ENCODE measurements around the gene LCP1. TPM values are rescaled to one million over a fixed set of nuclear protein-coding genes. Genes with fewer than 3 reads are reported as not detected.

Gene LCP1
- total and polyA plus RNA-seq, 4 donors, result 42.9 to 539 (median 158) TPM

- H3K36me3 ChIP-seq (ENCODE audit: control insufficient read depth in 4 of 4, insufficient read depth in 4 of 4, low read length in 4 of 4), result no peaks in the 10 kb centered on the region
- peaks cover 0 to 12% (median 3%) of the 10 kb centered on the region in 5 donors for H3K4me1 ChIP-seq (ENCODE audit: control insufficient read depth in 5 of 5, insufficient read depth in 5 of 5, low read length in 5 of 5)
- no peak overlapping the region for H3K4me3 ChIP-seq
- H3K9ac ChIP-seq (ENCODE audit: insufficient read depth in 1 of 2, low read length in 2 of 2), result no peak overlapping the region
- H3K9me3 ChIP-seq (ENCODE audit: control insufficient read depth in 4 of 4, insufficient read depth in 3 of 4, low read length in 3 of 4), result no peaks in the 10 kb centered on the region
- H3K27ac ChIP-seq (ENCODE audit: low read depth in 1 of 2, low read length in 1 of 2), result peak overlapping the region in 1 of 2 donors; percentile 1
- no peak for TF ChIP-seq CTCF (IDR thresholded peaks at IDR 0.05; ENCODE audit: control extremely low read depth, extremely low read depth)
- DNase-seq, result no peak
- H3K27me3 ChIP-seq (ENCODE audit: control insufficient read depth in 3 of 3, insufficient read depth in 3 of 3, low read length in 2 of 3), result peaks cover 0 to 3% (median 2%) of the 10 kb centered on the region in 3 donors
- 24 to 47% methylated on average over 8 of the region's 8 CpGs for WGBS, 2 donors
- ATAC-seq (ENCODE audit: insufficient read depth, low FRiP score), result no peak
Measured at GRCh38 chr13:46168341-46168740, 13.6 kb downstream of the LCP1 start.

- no peak overlapping the region for H3K4me3 ChIP-seq
- 44 to 57% methylated on average over 3 of the region's 3 CpGs for WGBS, 2 donors
- ATAC-seq (ENCODE audit: insufficient read depth, low FRiP score) (no peak), DNase-seq (no peak)
- H3K27ac ChIP-seq (ENCODE audit: low read depth in 1 of 2, low read length in 1 of 2), result no peak overlapping the region
- H3K4me1 ChIP-seq (ENCODE audit: control insufficient read depth in 5 of 5, insufficient read depth in 5 of 5, low read length in 5 of 5), result peaks cover 0 to 12% (median 3%) of the 10 kb centered on the region in 5 donors
- no peak overlapping the region for H3K9ac ChIP-seq (ENCODE audit: insufficient read depth in 1 of 2, low read length in 2 of 2)
- TF ChIP-seq CTCF (IDR thresholded peaks at IDR 0.05; ENCODE audit: control extremely low read depth, extremely low read depth), result no peak
- peaks cover 0 to 3% (median 2%) of the 10 kb centered on the region in 3 donors for H3K27me3 ChIP-seq (ENCODE audit: control insufficient read depth in 3 of 3, insufficient read depth in 3 of 3, low read length in 2 of 3)
- no peaks in the 10 kb centered on the region for H3K9me3 ChIP-seq (ENCODE audit: control insufficient read depth in 4 of 4, insufficient read depth in 3 of 4, low read length in 3 of 4)
- no peaks in the 10 kb centered on the region for H3K36me3 ChIP-seq (ENCODE audit: control insufficient read depth in 4 of 4, insufficient read depth in 4 of 4, low read length in 4 of 4)
Measured at GRCh38 chr13:46166947-46167610, 14.9 kb downstream of the LCP1 start.

- Histone ChIP-seq H3K27ac (ENCODE audit: low read depth in 1 of 2, low read length in 1 of 2) (no peak overlapping the region), H3K4me3 (no peak overlapping the region), H3K9ac (ENCODE audit: insufficient read depth in 1 of 2, low read length in 2 of 2) (no peak overlapping the region), H3K27me3 (ENCODE audit: control insufficient read depth in 3 of 3, insufficient read depth in 3 of 3, low read length in 2 of 3) (peaks cover 0 to 3% (median 2%) of the 10 kb centered on the region in 3 donors), H3K4me1 (ENCODE audit: control insufficient read depth in 5 of 5, insufficient read depth in 5 of 5, low read length in 5 of 5) (peaks cover 0 to 10% (median 3%) of the 10 kb centered on the region in 5 donors), H3K36me3 (ENCODE audit: control insufficient read depth in 4 of 4, insufficient read depth in 4 of 4, low read length in 4 of 4) (no peaks in the 10 kb centered on the region), H3K9me3 (ENCODE audit: control insufficient read depth in 4 of 4, insufficient read depth in 3 of 4, low read length in 3 of 4) (no peaks in the 10 kb centered on the region)
- 57 to 81% methylated on average over 1 of the region's 1 CpG for WGBS, 2 donors
- ATAC-seq (ENCODE audit: insufficient read depth, low FRiP score), result no peak
- no peak for DNase-seq
- no peak for TF ChIP-seq CTCF (IDR thresholded peaks at IDR 0.05; ENCODE audit: control extremely low read depth, extremely low read depth)
Measured at GRCh38 chr13:46166224-46166584, 15.8 kb downstream of the LCP1 start.
